Heart left ventricle (tissue), 16 donors: Measurements from ENCODE around the gene NUDC. TPM values are rescaled to one million over a fixed set of nuclear protein-coding genes. Genes with fewer than 3 reads are reported as not detected.

Source experiments
- ATAC-seq, 4 donors: fragments of 200-7000 bp; cut with Tn5 transposase; one replicate each; pipeline ENCODE4 v1.9.1; 2020 to 2022; ENCODE audit warnings: moderate library complexity in 4 of 4, mild to moderate bottlenecking in 3 of 4, moderate number of reproducible peaks in 1 of 4
- DNase-seq, 5 donors: peaks; one replicate each; pipeline ENCODE4 v3.0.0-alpha.2; 2020
- H3K27ac ChIP-seq, 12 donors: fragments of 200-600 bp; sonication (generic) in 4 of 12; one replicate each; pipeline versions ENCODE4 v1.5.0 to v1.8.0; 2016 to 2022; ENCODE audit warnings: mild to moderate bottlenecking in 2 of 12
- H3K27me3 ChIP-seq, 9 donors: fragments of 200-600 bp; sonication (generic) in 2 of 9; one replicate each; pipeline versions ENCODE4 v1.5.1 to v1.8.0; 2016 to 2022; ENCODE audit warnings: mild to moderate bottlenecking in 3 of 9
- H3K36me3 ChIP-seq, 9 donors: fragments of 200-600 bp; sonication (generic) in 2 of 9; one replicate each; pipeline versions ENCODE4 v1.5.0 to v1.8.0; 2018 to 2022; ENCODE audit warnings: mild to moderate bottlenecking in 2 of 9
- H3K4me1 ChIP-seq, 12 donors: fragments of 200-600 bp; sonication (generic) in 4 of 12; one replicate each; pipeline versions ENCODE4 v1.5.0 to v1.8.0; 2016 to 2022; ENCODE audit warnings: mild to moderate bottlenecking in 3 of 12
- H3K4me3 ChIP-seq, 12 donors: fragments of 200-600 bp; sonication (generic) in 4 of 12; one replicate each; pipeline versions ENCODE4 v1.5.0 to v1.8.0; 2017 to 2022; ENCODE audit warnings: mild to moderate bottlenecking in 9 of 12, moderate library complexity in 4 of 12
- H3K9me3 ChIP-seq, 12 donors: fragments of 200-600 bp; sonication (generic) in 4 of 12; one replicate each; pipeline versions ENCODE4 v1.5.0 to v1.8.0; 2016 to 2022; ENCODE audit warnings: mild to moderate bottlenecking in 1 of 12
- POLR2A ChIP-seq, 2 donors: fragments of 450-650 bp; IDR thresholded peaks; one replicate each; pipeline ENCODE4 v1.6.1; 2017; ENCODE audit warnings: antibody characterized with exemption in 2 of 2, mild to moderate bottlenecking in 2 of 2, moderate library complexity in 2 of 2
- WGBS, 4 donors: extraction: QIAGEN DNeasy Blood & Tissue Kit in 2 of 4; methylation state at CpG; one replicate each; pipeline versions ENCODE4 v1.1.5 to v1.1.7; 2013 to 2018; 5-methylcytosine and 5-hydroxymethylcytosine counted together
- intact Hi-C, 10 donors: fragments of 100-400 bp; cut with DNase I; formaldehyde crosslinking; loops; one replicate each; pipeline versions ENCODE4 v1.11.1 to v1.14.2; 2022
- polyA plus RNA-seq, 2 donors: library from polyadenylated mRNA; stranded (reverse); fragments of 200-250 nt; gene quantifications; one replicate each; pipeline ENCODE4 v1.2.3, GENCODE V29; 2013
- total RNA-seq, 9 donors: library from RNA; depleted of rRNA in 2 of 9; stranded (reverse); fragments of >200 nt in 2 of 9; fragmentation: NEBNext Ultra II Directional in 3 of 9; extraction: Animal tissue kit (Norgen Biotek cat#: 25700) in 3 of 9; gene quantifications; one replicate each; pipeline versions ENCODE4 v1.1.0 to v1.2.4, GENCODE V29; 2016 to 2023
- TF ChIP-seq, protein P1 (sequence below), 12 donors: fragments of 200-600 bp; sonication (generic) in 4 of 12; IDR thresholded peaks; one replicate each; pipeline versions ENCODE4 v1.5.0 to v1.8.0; 2018 to 2022; ENCODE audit warnings: antibody characterized with exemption in 12 of 12, mild to moderate bottlenecking in 5 of 12
- donor health status: ischemic (EF 13 %, LVEDD 7.1; RV severe dilation, severe dysfunction).
- donor health status: healthy with polysubstance abuse.
- donor health status: DM: no; HTN: yes; CAD: no.
- donor health status: DM: no; HTN: no; CAD: no.
- donor health status: ischemic (EF 25% LVEDD 6.9; RV normal size, moderate dysfunction).
- donor health status: ischemic (EF 25% LVEDD 5.7; RV mildly dilated, moderate dysfunction).
- donor health status: healthy.
- donor health status: DM: yes; HTN: yes; CAD: no.
- donor health status: ischemic (EF 35%, LVEDD 5.7; RV mildly dilated, moderate dysfunction).
- donor health status: nonischemic (EF 11% LVEDD 7.7; RV severe dilation, severe dysfunction).
- donor health status: DM: yes; HTN: yes; CAD: no.
- donor health status: PGD.
- donor health status: ischemic (EF 29% LVEDD 5.4; RV normal size, mild dysfunction).
- donor health status: nonischemic (EF 23%, LVEDD 6.1; RV moderate dilation, normal function).

The NUDC gene
- total and polyA plus RNA-seq, 11 donors = 53.6 to 99.6 (median 60.8) TPM

DNA sequence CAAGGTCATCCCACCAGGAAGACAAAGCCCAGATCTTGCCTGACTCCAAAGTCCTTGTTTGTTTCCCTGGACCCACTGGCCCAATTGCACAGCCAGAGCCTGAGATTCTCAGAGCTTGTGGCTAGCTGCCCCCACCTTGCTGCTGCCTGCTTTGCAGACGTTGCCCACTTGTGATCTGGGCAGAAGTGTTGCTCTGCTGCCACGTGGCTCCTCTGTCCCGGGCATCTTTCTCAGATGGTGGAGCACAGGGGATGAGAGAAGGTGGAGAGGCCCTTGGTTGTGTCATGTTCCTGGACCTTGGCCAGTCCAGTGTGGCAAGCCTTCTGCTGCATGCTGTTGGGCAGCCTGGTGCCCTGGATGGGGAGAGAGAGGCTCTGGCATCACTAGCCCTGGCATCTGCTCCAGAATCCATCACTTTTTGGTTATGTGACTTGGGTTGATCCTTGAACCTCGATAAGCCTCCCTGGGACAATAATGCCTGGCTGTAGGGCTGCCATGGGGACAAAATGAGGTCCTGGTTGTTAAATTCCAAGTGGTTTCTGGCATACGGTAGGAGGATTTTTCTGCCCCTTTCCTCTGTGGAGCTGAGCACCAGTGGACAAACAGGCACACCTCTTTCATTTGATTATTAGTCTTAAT is 6.2 kb upstream of the NUDC start:
- peak; percentile 66 to 76 (median 70) for ATAC-seq
- H3K9me3 ChIP-seq = no peaks in the 10 kb centered on the region
- WGBS, 4 donors = 38 to 56% (median 40%) methylated on average over 3 to 5 of the region's 5 CpGs
- no peak for TF ChIP-seq POLR2A (IDR thresholded peaks at IDR 0.05)
- TF ChIP-seq, protein P1, sequence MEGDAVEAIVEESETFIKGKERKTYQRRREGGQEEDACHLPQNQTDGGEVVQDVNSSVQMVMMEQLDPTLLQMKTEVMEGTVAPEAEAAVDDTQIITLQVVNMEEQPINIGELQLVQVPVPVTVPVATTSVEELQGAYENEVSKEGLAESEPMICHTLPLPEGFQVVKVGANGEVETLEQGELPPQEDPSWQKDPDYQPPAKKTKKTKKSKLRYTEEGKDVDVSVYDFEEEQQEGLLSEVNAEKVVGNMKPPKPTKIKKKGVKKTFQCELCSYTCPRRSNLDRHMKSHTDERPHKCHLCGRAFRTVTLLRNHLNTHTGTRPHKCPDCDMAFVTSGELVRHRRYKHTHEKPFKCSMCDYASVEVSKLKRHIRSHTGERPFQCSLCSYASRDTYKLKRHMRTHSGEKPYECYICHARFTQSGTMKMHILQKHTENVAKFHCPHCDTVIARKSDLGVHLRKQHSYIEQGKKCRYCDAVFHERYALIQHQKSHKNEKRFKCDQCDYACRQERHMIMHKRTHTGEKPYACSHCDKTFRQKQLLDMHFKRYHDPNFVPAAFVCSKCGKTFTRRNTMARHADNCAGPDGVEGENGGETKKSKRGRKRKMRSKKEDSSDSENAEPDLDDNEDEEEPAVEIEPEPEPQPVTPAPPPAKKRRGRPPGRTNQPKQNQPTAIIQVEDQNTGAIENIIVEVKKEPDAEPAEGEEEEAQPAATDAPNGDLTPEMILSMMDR (IDR thresholded peaks at IDR 0.05) = no peak
- peaks cover 0 to 4% (median 0%) of the 10 kb centered on the region in 9 donors for H3K36me3 ChIP-seq
- peaks cover 0 to 31% (median 3%) of the 10 kb centered on the region in 12 donors for H3K4me1 ChIP-seq
- DNase-seq = peak in 4 of 5 donors; percentile 68 to 83 (median 76)
- no peak overlapping the region for H3K4me3 ChIP-seq
- intact Hi-C loops = no loop called here
- no peaks in the 10 kb centered on the region for H3K27me3 ChIP-seq
- peak overlapping the region in 11 of 12 donors; percentile 80 to 98 (median 92) for H3K27ac ChIP-seq

DNA sequence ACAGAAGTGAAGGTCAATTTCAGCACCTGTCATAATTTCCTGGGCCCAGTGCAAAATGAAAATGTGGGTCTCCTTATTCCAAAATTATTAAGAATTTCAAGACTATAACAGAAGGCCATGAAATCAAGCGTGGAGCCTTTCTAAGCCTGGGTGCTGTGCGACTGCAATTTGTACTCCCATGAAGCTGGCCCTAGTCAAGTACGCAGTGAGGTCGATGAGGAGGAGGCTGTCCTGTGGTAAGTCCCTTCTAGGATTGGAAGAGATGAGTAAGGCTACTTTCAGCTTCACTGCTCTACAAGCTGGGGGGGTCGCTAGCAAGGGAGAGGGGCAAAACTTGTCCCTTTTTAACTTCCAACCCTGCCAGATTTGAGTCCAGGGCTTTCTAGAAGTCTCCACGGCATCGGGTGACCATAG is 410 bp upstream of the NUDC start:
- DNase-seq (no peak), ATAC-seq (peak; percentile 43 to 52 (median 48))
- Histone ChIP-seq H3K4me3 (peak overlapping the region in 11 of 12 donors; percentile 80 to 100 (median 97)), H3K9me3 (no peaks in the 10 kb centered on the region), H3K36me3 (peaks cover 0 to 30% (median 24%) of the 10 kb centered on the region in 9 donors), H3K4me1 (peaks cover 0 to 25% (median 17%) of the 10 kb centered on the region in 12 donors), H3K27me3 (no peaks in the 10 kb centered on the region), H3K27ac (peak overlapping the region in 11 of 12 donors; percentile 48 to 94 (median 89))
- TF ChIP-seq, protein P1 (IDR thresholded peaks at IDR 0.05) = no peak
- TF ChIP-seq POLR2A (IDR thresholded peaks at IDR 0.05) = no peak
- intact Hi-C loops = no loop called here
- 12 to 22% (median 15%) methylated on average over 5 to 7 of the region's 7 CpGs for WGBS, 4 donors

DNA sequence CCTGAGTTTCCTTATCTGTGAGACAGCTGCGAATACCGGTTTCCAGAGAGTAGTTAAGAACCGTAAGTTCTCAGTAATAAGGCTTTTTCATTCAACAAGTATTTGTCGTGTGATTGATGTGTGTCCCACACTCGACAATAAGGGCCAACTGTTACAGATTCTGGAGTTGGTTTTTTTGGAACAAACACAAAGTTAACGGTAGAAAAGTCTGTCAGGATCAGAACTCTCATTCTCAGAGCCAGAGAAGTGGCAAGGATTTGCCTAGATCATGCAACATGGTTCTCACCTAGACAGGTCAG is 837 bp downstream of the NUDC start:
- Histone ChIP-seq H3K4me1 (peaks cover 0 to 25% (median 17%) of the 10 kb centered on the region in 12 donors), H3K36me3 (peaks cover 0 to 42% (median 36%) of the 10 kb centered on the region in 9 donors), H3K9me3 (no peaks in the 10 kb centered on the region), H3K27ac (peak overlapping the region in 6 of 12 donors; percentile 87 to 94 (median 92)), H3K27me3 (no peaks in the 10 kb centered on the region), H3K4me3 (peak overlapping the region; percentile 80 to 100 (median 96))
- intact Hi-C loops = loop anchor here in 1 of 10 donors (2.0 kb wide), 1 partner anchor 14 kb away; no protein-coding TSS in a partner anchor
- TF ChIP-seq, protein P1 (IDR thresholded peaks at IDR 0.05) = no peak
- TF ChIP-seq POLR2A (IDR thresholded peaks at IDR 0.05) = no peak
- ATAC-seq (no peak), DNase-seq (no peak)
- 23 to 34% (median 27%) methylated on average over 6 of the region's 6 CpGs for WGBS, 4 donors

DNA sequence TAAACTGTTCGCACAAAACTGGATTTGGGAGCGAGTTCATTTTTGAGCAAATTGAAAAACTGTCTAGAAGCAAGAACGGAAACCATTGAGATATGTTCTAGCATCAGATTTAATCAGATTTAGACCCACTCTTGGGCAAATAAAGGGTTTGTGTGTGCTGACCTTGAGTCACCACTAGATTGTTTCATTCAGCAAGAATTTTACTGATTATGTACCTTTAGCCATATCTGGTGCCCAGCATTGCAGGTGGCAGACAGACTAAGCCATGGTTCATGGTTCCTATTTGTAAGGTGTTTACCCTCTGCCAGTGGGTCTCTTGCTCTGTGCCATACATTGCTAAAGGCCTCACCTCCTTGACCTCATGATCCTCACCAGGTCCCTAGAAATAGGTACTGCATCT is 1.4 kb downstream of the NUDC start:
- no peaks in the 10 kb centered on the region for H3K27me3 ChIP-seq
- H3K9me3 ChIP-seq = no peaks in the 10 kb centered on the region
- peaks cover 0 to 25% (median 17%) of the 10 kb centered on the region in 12 donors for H3K4me1 ChIP-seq
- ATAC-seq = no peak
- intact Hi-C loops = loop anchor here in 1 of 10 donors (2.0 kb wide), 1 partner anchor 14 kb away; no protein-coding TSS in a partner anchor
- DNase-seq = no peak
- H3K36me3 ChIP-seq = peaks cover 0 to 47% (median 41%) of the 10 kb centered on the region in 9 donors
- TF ChIP-seq, protein P1 (IDR thresholded peaks at IDR 0.05) = no peak
- TF ChIP-seq POLR2A (IDR thresholded peaks at IDR 0.05) = no peak
- no peak overlapping the region for H3K27ac ChIP-seq
- H3K4me3 ChIP-seq = peak overlapping the region in 6 of 12 donors; percentile 84 to 100 (median 99)
- 92 to 96% (median 95%) methylated on average over 3 of the region's 3 CpGs for WGBS, 4 donors
